GM18867 (cell line): ENCODE results near the gene INO80.

Experiments
- ATAC-seq: cut with Tn5 transposase; IDR thresholded peaks from one replicate; pipeline ENCODE4 v1.9.1; 2021; ENCODE audit warnings: mild to moderate bottlenecking, moderate library complexity; ENCODE audit not compliant: unreplicated experiment

The INO80 gene

DNA sequence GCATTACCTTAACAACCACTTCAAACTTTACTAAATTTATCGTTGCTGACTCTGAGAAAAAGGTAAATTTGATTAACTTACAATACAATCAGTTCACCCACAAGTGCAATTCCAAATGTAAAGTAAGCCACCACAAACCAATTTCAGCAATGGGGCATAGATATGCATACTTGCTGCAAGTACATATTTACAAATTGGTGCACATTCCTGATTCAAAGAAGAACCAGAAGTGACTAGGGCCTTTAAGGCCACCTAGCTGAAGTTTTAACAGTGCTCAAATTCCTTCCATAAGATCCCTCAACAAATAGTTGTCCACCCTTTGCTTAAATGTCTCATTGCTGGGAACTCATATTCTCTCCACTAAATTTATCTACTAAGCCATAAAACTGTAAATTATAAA is 67.2 kb downstream of the INO80 start:
- no peak for ATAC-seq

DNA sequence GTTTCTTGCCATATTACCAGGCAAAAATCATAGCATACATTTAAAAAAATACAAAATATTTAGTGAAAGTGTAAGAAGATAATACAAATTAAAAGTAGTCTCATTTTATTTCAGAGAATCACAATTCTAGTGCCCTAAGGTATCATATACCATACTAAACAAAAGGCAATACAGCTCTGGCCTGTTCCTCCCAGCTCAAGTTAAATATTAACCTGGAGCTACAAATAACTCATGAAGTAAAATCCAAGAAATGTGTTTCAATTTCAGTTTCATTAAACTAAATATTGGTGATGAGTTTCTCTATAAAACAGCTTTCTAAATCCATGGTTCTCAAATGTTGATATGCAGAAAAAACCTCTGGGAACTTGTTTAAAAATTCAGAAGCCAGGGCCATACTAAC is 67.7 kb downstream of the INO80 start:
- no peak for ATAC-seq

DNA sequence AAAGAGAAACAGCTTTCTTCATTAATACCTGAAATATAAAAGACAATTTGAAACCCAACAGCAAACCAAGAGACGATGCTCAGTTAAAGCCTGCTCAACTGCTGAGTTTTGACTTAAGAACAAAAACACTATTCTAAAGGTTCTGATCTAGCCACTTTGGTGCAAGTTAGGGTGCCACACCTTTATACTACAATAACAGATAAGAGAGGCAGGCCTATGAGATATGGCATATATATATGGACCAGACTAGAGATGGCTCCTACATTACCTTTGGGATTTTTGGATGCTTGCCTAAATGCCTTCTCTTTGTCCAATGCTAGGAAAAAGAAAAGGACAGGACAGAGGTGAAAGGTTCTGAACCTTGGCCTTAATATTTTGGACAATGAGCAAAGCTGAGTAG is 68.6 kb downstream of the INO80 start:
- no peak for ATAC-seq

GRCh38 chr15:41043276-41043951 is 72.7 kb downstream of the INO80 start:
- ATAC-seq = no peak

DNA sequence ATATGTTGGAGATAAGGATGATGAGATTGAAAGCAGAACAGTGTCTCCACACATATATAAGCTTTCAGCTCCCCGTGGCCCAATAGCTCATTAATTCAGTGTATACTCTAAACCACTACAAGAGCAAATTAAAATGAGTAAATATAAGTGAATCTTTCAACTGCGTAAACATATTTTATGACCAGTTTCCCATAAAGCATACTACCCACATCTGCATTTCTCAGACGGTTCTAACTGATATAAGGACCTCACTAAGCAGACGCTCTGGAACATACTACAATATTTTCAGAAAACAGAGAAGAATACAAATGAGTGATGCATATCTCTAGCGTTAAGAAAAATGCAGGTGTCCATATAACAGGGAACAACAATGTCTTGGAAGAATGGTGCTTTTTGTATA is 73.2 kb downstream of the INO80 start:
- no peak for ATAC-seq

- ATAC-seq = no peak
Observed at GRCh38 chr15:41039121-41039520, 77.0 kb downstream of the INO80 start.

GRCh38 chr15:41032079-41032328 is 84.1 kb downstream of the INO80 start:
- no peak for ATAC-seq

DNA sequence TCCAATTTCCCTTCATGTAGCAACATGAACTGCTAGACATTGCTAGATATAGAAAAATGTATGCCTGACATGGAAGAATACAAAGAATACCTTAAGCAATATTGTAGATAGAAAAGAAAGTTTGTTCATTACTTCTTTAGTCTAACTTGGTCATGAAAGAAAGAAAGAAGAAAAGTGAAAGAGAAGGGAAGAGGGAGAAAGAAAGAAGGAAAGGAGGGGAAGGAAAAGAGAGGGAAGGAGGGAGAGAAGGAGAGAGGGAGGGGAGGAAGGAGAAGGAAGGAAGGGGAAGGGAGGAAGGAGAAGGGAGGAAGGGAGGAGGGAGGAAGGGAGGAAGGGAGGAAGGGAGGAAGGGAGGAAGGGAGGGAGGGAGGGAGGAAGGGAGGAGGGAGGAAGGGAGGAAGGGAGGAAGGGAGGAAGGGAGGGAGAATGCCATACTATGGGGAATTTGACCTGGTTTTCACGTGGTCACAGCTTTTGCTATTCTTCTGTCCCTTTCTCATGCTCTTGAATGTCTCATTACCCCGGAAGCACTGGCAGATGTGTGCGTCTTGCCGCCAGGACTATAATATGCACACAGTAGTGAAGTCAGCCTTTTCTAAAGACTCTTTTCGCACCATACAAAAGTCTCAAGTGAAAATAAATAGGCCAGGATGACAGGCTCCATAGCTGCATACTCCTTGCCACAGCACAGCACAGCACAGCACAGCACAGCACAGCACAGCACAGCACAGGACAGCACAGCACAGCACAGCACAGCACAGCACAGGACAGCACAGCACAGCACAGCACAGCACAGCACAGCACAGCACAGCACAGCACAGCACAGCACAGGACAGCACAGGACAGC is 84.6 kb downstream of the INO80 start:
- no peak for ATAC-seq

GRCh38 chr15:41028853-41029252 is 87.2 kb downstream of the INO80 start:
- ATAC-seq = no peak

- ATAC-seq = no peak
Observed at GRCh38 chr15:41025393-41025792, 90.7 kb downstream of the INO80 start.

DNA sequence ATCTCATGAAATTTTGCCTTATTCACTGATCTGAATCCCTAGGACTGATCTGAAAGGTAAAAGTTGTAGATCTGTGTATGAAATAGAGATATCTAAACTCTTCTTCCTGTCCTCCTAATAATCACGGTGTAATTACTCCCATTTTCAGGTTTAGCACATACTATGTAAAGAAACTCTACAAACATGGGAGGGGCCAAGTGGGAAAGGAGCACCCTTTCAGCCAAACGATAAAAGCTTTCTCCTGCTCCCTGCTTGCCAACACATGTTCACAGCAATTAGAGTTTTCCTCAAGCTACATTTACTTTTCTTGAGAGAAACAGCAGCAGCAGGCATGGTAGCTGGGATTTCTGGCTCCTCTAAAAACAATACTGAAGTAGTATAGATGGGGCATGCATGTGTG is 91.2 kb downstream of the INO80 start:
- ATAC-seq = no peak

DNA sequence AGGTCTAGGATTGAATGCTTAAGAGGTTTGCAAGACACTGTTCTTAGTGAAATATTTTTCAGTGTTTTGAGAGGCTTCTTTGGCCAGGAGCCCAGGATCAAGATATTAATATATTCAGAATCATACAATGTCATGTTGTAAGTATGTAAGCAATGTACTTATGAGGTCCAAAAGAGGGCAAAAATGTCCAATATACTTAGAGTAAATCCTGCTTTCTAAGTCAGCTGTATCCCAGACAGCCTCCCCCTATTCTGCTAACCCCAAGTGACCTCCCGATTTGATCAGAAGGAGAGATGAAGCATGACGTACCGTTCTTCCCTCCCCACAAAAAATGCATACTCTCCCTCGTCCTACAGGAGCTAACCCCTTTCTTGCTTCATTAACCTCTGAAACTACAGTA is 91.9 kb downstream of the INO80 start:
- ATAC-seq = no peak

GRCh38 chr15:41022487-41023090 is 93.5 kb downstream of the INO80 start:
- ATAC-seq = no peak

GRCh38 chr15:41020829-41021228 is 95.3 kb downstream of the INO80 start:
- no peak for ATAC-seq

DNA sequence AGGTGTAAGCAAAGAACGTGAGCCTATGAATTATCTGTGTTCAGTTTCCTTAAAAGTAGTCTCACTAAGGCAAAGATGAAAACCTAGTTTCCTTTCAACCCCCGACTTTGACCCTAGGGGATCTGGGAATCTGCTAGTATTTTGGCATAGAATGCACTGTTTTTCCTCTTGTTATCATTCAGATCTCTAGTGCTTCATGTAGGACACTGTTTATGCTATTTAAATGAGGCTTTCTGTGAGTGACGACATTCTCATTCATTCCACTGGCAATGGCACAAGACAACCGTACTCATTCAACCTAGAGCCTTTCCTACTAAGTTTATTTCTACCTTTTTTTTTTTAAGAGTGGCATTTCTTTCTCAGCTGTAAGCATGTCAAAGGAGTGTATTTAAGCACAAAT is 95.8 kb downstream of the INO80 start:
- no peak for ATAC-seq

DNA sequence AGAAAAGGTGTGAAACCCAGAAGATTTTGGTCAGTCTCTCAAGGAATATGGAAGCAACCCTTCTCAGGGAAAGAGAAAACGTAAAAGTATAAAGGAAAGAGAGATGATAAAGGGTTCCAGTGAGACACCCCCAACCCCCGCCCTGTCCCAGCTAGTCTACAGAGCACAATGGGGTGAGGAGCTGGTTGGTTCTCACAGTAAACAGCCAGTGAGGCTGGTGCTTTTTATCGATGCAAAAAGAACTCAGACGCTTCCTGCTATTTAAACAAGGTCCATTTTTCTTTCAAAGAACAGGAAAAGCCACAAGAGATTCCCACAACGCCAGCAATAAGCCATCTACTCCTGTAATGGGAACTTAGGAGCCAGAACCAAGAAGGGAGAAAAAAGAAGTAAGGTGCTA is 96.9 kb downstream of the INO80 start:
- ATAC-seq = no peak

- no peak for ATAC-seq
Observed at GRCh38 chr15:41018534-41018933, 97.5 kb downstream of the INO80 start.

DNA sequence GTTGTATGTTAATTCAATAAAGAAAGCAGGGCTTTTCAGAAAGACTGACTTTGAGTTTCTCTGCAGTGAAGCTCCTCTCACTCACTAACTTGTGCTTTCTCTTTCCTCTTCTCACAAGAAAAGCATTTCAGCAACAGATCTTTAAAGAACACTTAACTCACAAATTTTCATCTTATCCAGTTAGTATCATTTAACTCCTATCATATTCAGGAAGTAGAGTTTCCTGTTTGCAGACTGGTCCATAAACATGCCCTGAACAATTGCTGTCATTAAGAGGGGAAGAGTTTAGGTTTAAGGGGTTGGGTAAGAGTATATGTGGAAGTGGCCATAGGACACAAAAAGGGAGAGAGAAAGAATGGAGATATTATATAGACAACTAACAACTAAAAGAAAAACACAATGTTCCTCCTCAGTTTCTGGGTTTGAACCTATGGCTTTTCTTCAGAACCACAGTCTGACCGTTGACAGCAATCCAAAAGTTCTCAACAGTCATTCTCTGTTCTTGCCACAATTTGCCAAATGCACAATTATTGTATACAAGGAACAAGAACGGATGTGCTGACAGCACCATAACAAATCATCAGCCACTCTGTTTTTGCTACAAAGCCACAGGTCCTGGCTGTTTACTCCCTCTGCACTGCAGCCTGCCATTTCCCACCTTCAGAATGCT is 98.9 kb downstream of the INO80 start:
- ATAC-seq = no peak

GRCh38 chr15:41013691-41014414 is 102.2 kb downstream of the INO80 start:
- ATAC-seq = no peak

GRCh38 chr15:41011055-41011815 is 104.8 kb downstream of the INO80 start:
- no peak for ATAC-seq
